ENCODE measurements around the gene KAT8.
"Not testable (repeated sequence)": the region's sequence is repeated elsewhere in the genome, so short reads cannot be mapped to it uniquely, and the experiment has no call there.

KAT8 gene

DNA sequence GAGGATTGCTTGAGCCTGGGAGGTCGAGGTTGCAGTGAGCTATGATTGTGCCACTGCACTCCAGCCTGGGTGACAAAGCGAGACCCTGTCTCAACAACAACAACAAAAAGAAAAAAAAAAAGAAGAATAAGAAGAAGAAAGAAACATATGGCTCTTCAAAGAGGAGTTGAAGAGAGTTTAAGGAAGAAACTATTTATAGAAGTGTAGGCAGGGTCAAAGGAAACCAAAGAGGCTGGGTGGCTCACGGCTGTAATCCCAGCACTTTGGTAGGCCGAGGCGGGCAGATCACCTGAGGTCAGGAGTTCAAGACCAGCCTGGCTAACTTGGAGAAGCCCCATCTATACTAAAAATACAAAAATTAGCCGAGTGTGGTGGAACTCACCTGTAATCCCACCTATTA is 33.5 kb downstream of the KAT8 start:
- DNase-seq, result not testable (repeated sequence)

DNA sequence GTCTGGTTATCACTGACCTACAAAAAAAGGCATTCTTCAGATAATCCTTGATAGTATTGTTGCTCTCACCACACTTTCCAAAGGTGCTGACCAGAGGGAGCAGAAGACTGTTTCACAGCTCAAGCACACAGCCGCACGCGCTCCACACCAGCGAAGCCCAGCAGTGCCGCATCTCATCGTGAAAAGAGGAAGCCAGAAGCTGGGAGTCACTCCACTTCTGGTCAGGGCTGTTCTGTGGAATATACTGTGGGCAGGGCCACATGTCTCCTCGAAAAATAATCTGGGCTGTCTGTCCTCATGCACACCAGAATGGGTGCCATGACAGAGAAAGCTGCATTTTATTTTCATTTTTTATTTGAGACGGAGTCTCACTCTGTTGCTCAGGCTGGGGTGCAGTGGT is 39.7 kb downstream of the KAT8 start:
- no peak for DNase-seq

DNA sequence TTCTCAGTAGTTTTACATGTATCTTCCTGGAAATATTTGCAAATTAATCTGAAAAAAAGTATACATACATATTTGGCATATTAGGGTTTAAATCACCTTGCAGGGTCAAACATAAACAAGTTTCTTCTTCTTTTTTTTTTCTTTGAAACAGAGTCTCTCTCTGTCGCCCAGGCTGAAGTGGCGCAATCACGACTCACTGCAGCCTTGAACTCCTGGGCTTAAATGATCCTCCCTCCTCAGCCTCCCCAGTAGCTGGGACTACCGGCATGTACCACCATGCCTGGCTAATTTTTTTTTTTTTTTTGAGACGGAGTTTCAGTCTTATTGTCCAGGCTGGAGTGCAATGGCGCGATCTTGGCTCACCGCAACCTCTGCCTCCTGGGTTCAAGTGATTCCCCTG is 49.9 kb downstream of the KAT8 start:
- DNase-seq, result no peak

DNA sequence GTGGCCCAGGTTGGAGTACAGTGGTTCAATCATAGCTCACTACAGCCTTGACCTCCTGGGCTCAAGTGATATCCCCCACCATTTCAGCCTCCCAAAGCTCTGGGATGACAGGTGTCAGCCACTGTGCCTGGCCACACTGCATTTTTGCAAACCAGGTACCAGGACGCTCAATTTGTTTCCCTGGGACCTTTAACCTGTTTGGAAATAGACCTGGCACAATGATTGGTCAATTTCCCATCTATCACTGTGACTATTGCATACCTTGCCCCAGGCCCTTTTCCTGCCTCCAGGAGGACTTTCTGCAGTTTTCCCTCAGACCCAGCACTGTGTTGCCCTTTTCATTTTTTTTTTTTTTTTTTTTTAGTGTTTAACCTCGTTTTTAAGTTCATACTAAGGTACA is 51.4 kb downstream of the KAT8 start:
- DNase-seq, result no peak

DNA sequence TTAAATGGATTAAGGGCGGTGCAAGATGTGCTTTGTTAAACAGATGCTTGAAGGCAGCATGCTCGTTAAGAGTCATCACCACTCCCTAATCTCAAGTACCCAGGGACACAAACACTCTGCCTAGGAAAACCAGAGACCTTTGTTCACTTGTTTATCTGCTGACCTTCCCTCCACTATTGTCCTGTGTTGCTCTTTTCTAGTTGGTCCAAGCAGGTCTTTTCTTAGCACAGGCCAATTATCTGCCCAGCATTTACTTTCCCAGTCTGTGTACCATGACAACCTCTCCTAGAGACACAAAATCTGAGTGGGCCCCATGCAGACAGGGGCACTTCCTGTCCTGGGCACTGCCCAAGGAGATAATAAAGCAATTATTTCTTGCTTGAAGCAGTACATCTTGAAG is 52.6 kb downstream of the KAT8 start:
- DNase-seq, result not testable (repeated sequence)

DNA sequence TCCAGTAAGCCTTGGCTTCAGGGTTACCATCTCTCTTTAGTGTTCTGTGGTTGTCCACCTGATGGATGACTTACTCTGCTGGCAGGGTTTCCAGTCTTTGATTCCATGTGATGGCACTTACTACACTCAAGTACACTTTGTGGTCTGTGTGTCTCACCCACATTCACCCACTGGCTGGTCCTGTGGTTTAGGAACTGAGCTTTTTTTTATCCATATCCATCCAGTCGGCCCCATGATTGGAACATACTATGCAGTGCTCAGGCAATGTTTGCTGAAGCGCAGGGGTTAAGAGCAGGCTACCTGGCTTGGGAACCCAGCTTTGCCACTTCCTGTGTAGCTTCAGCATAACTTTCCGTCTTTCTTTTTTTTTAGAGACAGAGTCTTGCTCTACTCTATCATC is 59.7 kb downstream of the KAT8 start:
- DNase-seq, result peak; percentile 59

DNA sequence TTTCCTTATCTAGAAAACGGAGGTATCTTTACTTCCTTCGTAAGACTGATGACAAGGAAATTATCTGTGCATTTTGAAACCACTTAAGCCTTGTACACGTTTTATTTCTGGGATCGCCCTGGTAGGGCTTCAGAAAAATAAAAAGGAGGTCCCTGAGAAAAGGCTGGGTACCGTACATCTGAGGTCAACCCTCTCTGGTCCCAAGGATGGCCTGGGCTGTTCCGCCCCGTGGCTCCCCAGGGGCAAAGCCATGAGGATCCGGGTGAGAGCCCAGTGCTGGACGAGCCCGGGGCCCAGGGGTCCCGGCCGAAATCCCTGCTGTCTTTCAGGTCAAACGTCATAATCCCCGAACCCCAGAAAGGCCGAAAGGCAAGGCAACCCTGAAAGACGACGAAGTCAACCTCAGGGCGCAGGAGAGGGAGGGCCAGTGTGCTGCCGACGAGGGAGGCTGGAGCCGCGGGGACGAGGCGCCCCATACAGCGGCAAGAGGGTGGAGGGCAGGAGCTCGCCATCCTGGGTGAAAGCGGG is 61.8 kb downstream of the KAT8 start:
- no peak for DNase-seq

DNA sequence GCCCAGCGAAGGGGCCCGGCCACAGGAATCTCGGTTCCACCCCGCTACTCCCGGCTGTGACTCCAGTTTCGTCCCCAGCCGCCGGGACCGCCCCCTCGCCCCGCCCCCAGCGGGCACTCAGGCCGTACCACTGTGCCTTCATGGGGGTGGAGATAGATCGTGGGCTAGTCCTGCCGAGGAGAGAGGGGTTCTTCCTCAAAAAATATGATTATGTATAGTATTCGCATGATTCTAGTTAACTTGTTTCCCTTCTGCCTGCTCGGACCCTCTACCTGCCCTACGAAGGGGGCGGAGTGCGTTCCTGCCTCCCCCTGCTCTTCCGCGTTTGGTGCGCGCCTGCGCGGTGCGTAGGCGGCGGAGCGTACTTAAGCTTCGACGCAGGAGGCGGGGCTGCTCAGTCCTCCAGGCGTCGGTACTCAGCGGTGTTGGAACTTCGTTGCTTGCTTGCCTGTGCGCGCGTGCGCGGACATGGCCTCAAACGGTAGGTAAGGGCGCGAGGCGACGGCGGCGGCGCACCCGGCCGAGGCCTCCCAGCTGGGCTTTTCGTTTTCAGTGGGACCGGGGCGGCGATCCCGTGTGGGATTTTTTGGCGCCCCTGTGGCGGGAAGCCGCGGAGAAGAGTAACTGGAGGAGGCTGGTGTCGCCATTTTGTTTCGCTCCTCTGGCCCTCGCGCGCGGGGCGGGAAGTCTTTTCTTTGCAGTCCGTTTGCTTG is 62.4 kb downstream of the KAT8 start, which contains the start of gene FUS:
Gene FUS, plus strand, starts transcription at position 393 of the 713 bp plus-strand sequence. Its CDS starts 76 bp downstream, at position 469.
- DNase-seq, result peak; percentile 90
